Stimulated activated CD8-positive, alpha-beta memory T cell treated with anti-CD3 and anti-CD28 coated beads, Interleukin-4, amount 100 ng/mL, for 48 hours (primary cell): ENCODE data around the gene SRR.
"Not testable (repeated sequence)": the region's sequence is repeated elsewhere in the genome, so short reads cannot be mapped to it uniquely, and the experiment has no call there.

ENCODE experiments used
- DNase-seq: peaks from one replicate; pipeline ENCODE4 v3.0.0-alpha.2; 2020

The SRR gene

DNA sequence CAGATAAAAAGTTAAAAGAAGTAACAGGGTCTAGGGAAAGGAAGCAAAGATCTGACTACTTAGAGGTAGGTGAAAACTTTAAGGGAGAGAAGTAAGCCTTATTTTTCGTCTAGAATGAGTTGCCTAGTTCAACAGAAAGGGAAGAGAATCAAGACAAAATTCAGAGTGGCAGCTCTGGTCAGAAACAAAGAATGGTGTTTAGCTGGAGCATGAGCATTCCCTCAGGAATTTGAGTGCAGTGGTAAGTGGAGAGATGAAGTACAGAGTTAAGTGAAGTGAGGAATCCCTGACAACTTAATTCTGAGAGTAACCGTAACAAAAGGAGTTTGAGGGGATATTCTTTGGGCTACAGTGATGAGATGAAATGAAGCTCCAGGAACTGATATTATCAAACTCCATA is 11.7 kb upstream of the SRR start:
- DNase-seq, result no peak

DNA sequence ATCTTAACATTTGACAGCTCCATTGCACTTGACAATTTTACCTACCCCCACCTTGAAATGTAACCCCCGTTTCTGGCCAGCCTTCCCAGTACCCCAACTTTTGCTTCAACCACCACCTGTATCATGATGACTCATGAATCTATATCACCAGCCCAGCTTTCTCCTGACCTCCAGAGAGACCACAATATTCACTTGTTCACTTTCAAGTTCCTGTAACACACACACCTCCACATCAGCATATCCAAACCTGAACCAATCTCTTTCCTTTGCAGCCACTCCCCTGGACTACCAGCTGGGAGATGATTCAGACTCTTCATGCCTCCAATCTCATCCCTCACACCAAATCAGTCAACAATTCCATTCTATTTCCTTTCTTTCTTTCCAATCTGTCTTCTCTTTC is 8.2 kb upstream of the SRR start:
- DNase-seq, result no peak

DNA sequence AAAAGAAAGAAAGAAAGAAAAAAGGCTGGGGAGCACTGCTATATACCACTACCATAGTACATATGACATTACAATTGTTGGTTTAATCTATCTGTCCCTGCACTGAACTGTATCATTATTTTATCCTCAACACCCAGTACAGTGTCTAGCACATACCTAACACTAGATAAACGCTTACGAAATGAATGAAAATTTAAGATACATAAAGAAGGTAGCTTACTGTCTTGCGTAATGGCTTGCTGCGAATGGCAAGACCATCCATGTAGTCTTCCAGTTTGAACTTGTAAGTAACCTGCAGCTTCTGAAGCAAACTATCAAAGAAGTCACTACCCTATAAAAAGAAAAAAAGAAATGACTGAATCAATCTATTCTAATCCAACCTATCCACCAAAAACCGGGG is 6.7 kb upstream of the SRR start:
- DNase-seq, result no peak

DNA sequence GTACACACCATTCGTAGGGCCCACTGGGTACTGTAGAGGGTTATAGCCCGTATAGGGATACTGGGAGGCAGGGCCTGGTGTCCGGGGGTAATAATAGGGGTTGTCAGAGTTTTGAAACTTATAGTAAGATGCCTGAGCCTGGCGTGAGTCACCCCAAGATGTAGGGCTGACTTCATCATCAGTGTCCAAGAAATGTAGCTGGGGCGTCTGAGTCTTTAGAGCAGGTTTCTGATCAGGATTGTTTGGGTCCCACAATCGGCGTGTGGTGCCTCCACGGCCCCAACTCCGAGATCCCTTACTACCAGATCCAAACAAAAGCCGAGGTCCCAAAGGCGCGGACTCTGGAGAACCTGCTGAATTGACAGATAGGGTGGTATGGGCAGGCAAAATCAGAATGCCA is 4.6 kb upstream of the SRR start:
- no peak for DNase-seq

DNA sequence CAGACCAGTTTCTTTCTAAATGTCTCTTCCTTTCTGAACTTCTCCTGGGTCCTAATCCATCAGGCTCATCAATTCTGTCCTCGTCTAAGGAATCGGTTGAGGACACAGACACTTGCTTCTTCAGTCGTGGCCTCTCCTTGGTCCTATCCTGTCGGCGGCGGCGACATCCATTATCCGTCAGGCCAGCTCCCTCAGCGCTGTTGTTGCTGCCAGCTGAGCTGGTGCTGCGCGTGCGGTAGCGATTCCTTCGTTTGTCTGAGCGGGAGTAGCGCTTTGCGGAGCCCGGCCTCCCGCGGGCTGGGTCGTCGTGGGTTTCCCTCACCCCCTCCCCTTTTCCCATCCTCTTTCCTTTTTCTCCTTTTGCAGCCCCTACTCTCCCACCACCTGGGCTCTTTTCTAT is 4.0 kb upstream of the SRR start:
- DNase-seq, result no peak

DNA sequence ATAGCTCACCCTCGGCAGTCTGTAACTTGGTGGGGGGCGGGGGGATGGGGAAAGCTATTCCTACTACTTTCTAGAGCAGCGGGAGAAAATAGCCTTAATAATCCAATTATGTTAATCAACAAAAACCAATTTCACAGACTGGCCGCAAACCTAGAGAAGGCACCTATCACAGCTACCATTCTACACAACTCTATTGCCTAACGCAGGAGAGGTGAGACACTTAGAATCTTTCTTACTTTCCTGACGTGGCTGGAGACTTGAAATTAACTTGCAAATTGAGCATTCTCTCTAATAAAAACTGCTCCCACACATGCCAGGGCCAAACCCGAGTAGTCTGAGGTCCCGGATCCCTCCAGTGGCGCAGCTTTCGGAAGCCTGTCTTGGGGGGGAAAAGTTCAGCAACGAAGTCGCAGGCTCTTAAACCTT is 959 bp upstream of the SRR start:
- no peak for DNase-seq

DNA sequence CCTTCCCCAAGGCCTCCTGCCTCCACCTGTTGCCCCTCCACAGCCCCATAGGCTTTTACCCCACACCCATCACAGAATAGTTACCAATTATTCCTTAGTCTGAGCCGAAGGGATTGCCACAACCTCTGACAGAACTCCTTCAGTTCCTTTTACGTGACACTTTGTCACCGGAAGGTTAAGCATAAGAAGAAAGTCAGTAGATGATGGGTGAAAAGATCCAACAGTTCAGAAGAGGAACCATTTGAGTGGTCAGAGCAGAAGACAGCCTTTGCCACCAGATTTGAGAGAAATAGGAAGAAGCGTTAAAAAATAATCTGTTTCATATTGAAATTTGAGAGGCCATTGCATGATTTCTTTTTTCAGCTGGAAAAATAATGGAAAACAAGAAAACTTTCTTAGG is 1.2 kb downstream of the SRR start:
- no peak for DNase-seq

DNA sequence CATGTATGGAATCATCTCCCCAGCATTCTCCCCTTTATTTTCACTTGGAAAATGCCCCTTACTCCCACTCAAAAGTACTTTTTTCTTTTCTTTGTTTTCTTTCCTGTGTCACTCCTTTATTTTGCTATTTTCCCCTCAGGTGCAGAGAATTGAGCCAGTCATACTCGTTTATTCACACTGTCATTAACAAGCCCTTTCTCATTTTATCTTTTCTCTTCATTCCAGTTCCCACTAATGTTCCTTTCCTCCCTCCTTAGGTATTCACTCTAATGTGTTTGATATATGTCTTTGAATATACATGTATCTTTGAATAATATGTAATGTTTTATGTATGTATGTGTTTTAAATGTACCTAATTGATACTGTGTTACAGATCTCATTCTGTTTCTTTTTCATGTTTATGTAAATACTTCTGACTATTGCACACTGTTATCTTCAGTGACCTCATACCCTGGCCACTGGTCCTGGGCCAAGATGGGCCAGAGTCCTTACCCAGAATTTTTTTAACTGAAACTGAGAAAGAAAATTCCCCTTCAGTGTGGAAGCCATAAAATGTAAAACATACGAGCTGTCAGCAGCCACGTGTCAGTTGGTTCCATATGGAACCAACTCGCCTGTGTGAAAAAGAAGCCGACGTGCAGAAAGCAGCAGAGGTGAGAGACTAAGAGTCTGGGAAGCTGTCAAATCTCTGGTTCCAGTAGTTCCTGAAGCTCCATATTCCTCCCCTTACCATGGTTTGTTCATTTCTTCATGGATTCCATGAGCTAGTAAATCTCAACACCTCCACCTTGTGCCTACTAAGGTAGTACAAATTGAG is 5.8 kb downstream of the SRR start:
- no peak for DNase-seq

DNA sequence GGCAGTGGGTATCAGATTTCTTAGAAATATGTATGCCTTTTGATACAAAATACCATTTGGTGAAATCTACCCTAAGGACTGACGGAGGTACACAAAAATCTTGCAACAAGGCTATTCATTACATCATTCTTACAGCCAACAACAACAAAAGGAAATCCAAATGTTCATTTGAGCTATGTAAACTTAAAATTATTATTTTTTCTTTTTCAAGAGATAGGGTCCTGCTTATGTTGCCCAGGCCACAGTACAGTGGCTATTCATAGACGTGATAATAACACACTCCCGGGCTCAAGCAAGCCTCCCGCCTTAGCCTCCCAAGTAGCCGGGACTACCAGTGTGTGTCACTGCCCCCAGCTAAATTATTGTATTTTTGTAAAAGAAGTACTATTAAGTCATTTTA is 9.0 kb downstream of the SRR start:
- DNase-seq, result no peak

DNA sequence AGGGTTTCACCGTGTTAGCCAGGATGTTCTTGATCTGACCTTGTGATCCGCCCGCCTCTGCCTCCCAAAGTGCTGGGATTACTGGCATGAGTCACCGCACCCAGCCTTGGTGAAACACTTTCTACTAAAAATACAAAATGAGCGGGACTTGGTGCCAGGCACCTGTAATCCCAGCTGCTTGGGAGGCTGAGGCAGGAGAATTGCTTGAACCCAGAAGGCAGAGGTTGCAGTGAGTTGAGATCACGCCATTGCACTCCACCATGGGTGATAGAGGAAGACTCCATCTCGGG is 13.1 kb downstream of the SRR start:
- DNase-seq, result not testable (repeated sequence)

DNA sequence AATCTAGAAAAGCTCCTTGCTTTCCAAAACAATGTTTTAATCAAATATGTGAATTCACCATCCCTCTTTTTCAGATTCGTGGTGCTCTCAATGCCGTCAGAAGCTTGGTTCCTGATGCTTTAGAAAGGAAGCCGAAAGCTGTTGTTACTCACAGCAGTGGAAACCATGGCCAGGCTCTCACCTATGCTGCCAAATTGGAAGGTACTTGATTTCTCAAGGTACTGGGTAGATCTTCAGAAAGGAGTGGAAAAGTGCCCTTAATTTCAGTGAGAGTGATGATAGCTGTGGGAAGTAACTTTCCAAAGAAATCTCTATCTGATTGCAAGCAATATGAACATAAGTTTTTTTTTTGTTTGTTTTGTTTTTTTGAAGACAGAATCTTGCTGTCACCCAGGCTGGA is 14.0 kb downstream of the SRR start:
- DNase-seq, result no peak

DNA sequence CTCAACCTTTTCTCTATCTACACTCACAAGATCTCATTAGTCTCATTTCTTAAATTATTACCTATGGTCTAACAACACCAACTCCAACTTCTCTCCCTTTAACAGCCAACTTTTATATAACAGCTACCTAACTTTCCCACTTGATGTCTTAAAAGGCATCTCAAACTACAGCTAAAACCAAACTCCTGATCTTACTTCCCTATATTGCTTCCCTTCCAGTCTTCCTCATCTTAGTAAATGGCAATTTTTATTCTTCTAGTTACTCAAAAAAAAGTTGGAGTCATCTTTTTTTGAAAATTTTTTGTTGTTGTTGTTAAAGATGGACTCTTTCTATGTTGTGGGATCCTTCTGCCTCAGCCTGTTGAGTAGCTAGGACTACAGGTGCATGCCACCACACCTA is 15.3 kb downstream of the SRR start:
- no peak for DNase-seq

DNA sequence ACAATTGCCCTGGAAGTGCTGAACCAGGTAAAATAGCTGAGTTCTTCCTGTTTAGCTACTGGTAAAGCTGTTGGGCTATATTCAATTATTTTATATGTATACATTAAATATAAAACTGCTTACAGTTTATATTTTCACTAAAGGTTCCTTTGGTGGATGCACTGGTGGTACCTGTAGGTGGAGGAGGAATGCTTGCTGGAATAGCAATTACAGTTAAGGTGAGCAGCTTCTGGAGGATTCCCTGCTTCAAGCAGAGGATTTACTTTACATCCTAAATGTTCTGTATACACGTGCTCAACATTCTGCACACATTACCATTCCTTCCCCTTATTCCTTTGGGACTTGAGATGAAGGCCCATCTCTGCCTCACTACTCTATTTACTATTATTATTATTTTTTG is 17.6 kb downstream of the SRR start:
- DNase-seq, result no peak

DNA sequence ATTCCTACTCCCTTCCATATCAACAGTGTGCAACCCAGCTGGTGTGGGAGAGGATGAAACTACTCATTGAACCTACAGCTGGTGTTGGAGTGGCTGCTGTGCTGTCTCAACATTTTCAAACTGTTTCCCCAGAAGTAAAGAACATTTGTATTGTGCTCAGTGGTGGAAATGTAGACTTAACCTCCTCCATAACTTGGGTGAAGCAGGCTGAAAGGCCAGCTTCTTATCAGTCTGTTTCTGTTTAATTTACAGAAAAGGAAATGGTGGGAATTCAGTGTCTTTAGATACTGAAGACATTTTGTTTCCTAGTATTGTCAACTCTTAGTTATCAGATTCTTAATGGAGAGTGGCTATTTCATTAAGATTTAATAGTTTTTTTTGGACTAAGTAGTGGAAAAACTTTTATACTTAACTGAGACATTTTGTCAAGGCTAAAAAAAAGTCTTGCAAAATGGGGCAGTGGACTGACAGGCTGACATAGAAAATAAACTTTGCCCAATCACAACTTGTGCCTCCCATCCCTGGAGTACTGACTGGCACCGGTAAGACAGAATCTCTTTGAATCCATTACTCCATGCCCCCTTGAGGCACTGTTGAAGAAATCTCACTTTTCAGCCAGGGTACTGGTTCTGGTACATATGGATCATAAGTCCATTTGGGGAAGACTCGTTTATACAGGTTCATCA is 20.0 kb downstream of the SRR start:
- no peak for DNase-seq

DNA sequence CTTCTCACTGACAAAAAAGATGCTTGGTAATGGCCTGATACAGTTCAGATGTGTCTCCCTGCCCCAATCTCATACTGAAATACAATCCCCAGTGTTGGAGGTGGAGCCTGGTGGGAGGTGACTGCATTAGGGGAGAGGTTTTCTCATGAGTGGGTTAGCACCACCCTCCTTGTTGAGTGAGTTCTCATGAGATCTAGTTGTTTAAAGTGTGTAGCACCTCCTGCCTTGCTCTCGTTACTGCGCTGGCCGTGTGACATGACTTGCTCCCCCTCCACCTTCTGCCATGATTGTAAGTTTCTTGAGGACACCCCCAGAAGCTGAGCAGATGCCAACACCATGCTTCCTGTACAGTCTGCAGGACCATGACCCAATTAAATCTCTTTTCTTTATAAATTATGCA is 27.6 kb downstream of the SRR start:
- DNase-seq, result no peak

DNA sequence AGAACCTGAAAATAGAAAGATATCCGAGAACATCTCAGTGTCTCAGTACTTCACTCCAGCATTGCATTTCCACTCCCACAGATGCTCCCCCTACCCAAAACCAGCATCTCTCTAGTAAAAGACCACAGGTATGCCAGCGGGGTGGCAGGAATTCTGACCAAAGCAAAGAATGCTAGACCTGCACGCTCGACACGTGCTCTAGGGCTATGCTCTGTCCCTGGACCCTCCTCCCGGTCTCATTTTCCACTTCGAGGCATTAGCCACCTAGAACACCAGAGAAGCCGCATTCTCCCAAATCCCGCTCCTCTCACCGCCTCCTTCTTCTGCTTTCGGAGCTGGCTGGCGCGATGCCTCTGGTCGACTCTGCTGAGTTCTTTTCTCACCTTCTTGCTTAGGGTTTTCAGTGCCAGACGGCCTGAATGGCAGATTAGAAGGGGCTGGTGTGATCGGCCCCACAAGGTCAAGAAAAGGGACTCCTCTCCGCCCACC is 32.0 kb downstream of the SRR start:
- DNase-seq, result no peak

DNA sequence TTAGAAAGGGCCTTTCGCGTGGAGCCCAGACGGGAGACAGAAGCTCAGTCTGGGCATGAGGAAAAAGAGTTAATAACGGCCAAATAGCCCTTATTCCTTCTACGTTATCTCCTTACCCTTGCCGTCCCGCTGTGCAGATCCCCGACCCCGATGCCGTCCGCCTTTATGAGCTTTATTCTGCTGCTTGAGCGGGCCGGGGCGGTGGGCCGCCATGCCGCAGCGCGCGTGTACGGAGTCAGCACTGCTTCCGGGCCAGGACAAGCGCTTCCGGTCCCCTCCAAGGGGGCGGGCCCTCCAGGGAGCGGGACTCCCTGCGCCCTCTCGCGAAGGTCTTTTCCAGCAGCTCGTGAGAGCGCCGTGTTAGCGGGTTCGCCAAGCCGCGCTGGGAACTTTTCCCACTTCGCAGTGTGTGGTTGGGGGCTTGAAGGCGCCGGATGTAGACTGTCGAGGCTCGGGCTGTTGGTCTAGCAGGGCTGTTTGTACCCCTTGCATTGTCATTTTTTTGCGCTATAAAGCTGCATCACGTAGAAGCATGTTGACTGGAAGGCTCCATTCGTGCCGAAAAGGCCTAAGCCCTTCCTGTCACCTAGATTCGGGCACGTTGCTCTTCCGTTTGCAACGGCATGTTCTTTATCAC is 32.6 kb downstream of the SRR start, which contains the start of gene TSR1:
Gene TSR1, minus strand, starts transcription at position 243 of the 637 bp plus-strand sequence. Its CDS starts 30 bp downstream, at position 213.
- DNase-seq, result peak; percentile 92

DNA sequence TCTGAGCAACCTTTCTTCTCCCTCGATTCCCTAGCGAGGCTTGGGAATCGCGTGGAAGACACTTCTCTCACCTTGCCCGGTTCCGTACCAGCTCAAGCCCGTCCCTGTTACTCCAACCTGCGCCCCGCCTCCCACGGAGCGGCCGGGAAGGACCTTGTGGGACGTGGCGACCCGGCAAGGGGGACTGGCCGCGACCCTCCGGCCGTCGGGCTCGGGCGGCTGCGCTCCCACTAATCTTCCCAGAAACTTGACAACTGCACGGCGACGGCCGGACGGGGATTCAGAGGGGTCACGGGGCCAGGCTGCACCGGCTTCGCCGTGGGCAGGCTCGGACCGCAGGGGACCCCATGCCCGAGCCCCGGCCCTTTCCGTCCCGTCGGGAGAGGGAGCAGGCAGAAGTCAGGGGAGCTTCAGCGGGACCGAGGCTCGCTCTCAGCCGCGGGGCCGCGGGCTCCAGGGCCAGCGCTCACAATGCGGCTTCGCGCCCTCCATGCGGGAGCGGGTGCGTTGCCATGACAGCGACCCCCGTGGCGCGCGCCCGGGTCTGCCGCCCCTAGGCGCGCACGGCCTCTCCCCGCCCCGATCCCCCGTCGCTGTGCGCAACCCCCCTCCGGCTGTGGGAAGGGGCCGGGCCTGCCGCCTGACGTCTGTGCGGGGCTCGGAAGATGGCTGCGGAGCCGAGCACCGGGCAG is 33.2 kb downstream of the SRR start, which contains the start of gene SGSM2:
Gene SGSM2, plus strand, starts transcription at position 650 of the 692 bp plus-strand sequence. CDS start 188 bp downstream, outside the sequence.
- DNase-seq, result peak; percentile 76

DNA sequence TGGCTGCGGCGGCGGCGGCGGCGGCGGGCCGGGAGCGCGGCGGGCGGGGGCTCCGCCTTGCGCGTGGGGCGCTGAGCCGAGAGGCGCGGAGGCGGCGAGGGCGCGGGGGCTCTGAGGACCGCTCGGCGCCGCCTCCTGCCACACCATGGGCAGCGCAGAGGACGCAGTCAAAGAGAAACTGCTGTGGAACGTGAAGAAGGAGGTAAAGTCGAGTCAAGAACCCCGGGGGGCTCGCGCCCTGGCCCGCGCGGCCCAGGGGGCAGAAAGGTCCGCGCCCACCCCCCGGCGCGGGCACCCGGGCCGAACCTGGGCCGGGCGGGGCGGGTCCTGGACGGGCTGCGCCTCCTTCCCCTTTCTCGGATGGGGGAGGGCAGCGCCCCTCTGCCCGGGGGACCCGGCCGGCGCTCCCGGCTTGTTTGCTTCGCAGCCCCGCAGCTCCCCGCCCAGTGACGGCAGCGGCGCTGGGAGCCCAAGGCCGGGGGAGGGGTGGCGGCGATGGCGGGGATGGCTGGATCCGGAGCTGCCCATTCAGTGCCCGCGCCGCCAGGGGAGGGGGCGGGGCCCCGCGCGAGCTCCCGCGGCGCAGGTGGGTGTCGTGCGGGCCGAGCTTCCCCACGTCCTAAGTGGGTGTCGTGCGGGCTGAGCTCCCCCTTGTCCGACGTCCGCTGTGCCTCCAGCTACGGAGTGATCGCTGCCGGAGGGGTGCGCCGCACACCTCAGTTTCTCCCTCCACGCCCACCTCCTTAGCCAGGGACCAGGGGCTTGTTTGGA is 34.0 kb downstream of the SRR start:
- DNase-seq, result peak; percentile 71

DNA sequence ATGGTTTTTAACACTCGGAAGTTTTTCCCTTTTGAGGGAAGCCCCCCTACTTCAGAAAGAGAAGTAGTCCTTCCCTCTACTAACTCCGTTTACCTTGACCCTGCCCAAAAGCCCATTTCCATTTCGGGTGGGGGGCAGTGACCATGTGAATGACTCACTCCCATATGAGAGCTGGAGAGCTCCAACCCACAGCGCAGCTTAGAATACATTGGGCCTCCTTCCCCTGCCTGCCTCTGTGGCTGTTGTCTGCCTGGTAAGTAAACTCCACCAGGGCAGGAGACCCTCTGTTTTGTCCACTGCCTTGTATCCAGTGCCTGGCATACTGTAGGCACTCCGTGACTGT is 34.5 kb downstream of the SRR start:
- DNase-seq, result no peak

DNA sequence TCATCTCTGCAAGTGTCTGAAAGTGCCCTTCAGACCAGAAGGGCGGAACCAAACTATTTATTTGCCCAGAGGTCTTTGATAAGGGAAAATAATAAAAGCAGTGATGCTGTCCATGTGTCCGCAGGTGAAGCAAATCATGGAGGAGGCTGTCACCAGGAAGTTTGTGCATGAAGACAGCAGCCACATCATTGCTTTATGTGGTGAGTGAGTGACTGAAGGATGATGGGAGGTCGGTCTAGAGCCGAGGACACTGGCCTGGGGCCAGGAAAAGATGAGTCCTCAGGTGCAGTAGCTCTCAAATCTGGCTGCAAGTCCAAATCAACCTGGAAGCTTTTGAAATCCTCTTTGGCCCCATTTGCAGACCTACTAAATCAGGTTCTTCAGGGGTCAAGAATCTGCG is 39.7 kb downstream of the SRR start:
- DNase-seq, result peak; percentile 73

DNA sequence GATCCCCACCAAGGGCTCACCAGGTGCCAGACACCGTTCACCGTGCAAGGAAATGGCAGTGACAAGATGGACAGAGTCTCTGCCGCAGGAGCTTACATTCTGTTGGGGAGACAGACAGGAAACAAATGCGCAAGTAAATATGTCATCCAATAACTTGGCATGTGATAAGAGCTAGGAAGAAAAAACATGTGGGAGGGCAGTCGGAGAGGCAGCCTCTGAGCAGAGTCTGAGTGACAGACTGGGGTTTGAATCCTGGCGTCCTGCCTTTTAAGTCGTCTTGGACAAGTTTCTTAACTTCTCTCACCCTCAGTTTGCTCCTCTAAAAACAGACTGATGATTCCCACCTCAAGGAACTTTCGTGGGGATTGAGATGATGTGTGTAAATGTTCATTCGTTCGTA is 40.8 kb downstream of the SRR start:
- DNase-seq, result no peak

DNA sequence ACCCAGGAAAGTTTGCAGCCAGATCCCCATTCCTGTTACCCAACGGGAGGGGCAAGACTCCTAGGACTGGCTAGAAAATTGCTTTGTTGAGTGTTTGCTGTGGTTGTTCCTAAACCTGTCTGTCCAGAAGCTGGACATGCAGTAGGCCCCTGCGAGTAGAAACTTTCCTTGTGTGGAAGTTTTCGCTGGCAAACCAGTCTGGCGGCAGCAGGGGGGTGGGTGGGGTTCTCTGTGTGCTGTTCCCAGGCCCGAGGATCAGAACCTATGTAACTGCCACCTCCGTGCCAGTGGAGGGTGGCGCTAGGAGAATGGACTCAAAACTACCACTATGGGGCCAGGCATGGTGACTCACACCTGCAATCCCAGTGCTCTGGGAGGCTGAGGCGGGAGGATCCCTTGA is 42.7 kb downstream of the SRR start:
- no peak for DNase-seq
